Upper lobe of right lung (tissue), 1 donor: ENCODE results near the gene PNKD. TPM values are rescaled to one million over a fixed set of nuclear protein-coding genes. Genes with fewer than 3 reads are reported as not detected.

Experiments used
- ATAC-seq: fragments of 200-7000 bp; cut with Tn5 transposase; one replicate; pipeline ENCODE4 v1.9.1; 2020; ENCODE audit warnings: mild to moderate bottlenecking, moderate library complexity
- DNase-seq: peaks from one replicate; pipeline ENCODE4 v3.0.0-alpha.2; 2020
- H3K27ac ChIP-seq: fragments of 200-600 bp; one replicate; pipeline ENCODE4 v1.8.0; 2022
- H3K27me3 ChIP-seq: fragments of 200-600 bp; one replicate; pipeline ENCODE4 v1.8.0; 2022; ENCODE audit warnings: mild to moderate bottlenecking
- H3K36me3 ChIP-seq: fragments of 200-600 bp; one replicate; pipeline ENCODE4 v1.8.0; 2022
- H3K4me1 ChIP-seq: fragments of 200-600 bp; one replicate; pipeline ENCODE4 v1.8.0; 2022
- H3K4me3 ChIP-seq: fragments of 200-600 bp; one replicate; pipeline ENCODE4 v1.8.0; 2022; ENCODE audit warnings: mild to moderate bottlenecking
- H3K9me3 ChIP-seq: fragments of 200-600 bp; one replicate; pipeline ENCODE4 v1.8.0; 2022
- CTCF ChIP-seq: fragments of 200-600 bp; IDR thresholded peaks from one replicate; pipeline ENCODE4 v1.8.0; 2022; ENCODE audit warnings: antibody characterized with exemption
- intact Hi-C: fragments of 100-400 bp; cut with DNase I; formaldehyde crosslinking; loops from one replicate; pipeline ENCODE4 v1.11.0; 2022
- total RNA-seq: library from RNA; stranded (reverse); fragmentation: NEBNext Ultra II Directional; extraction: Animal tissue kit (Norgen Biotek cat#: 25700); gene quantifications from one replicate; pipeline ENCODE4 v1.2.1, GENCODE V29; 2021
- donor health status: DM: no; HTN: yes; CAD: no; lungs with severe emphysema.

Gene PNKD
- total RNA-seq, 1 donor from 2014 or later: 65.4 TPM

GRCh38 chr2:218375212-218375611 lies 104.9 kb downstream of the PNKD start:
- H3K4me1 ChIP-seq: peaks cover 14% of the 10 kb centered on the region
- H3K9me3 ChIP-seq: no peaks in the 10 kb centered on the region
- H3K27me3 ChIP-seq: no peaks in the 10 kb centered on the region
- no peak overlapping the region for H3K4me3 ChIP-seq
- no peak overlapping the region for H3K27ac ChIP-seq
- no peak for DNase-seq
- ATAC-seq: no peak
- TF ChIP-seq CTCF: no peak
- intact Hi-C loops: no loop called here
- H3K36me3 ChIP-seq: no peaks in the 10 kb centered on the region

GRCh38 chr2:218378053-218378452 lies 107.7 kb downstream of the PNKD start:
- Histone ChIP-seq H3K4me3 (no peak overlapping the region), H3K27ac (no peak overlapping the region), H3K36me3 (no peaks in the 10 kb centered on the region), H3K9me3 (no peaks in the 10 kb centered on the region), H3K4me1 (no peaks in the 10 kb centered on the region), H3K27me3 (no peaks in the 10 kb centered on the region)
- DNase-seq (no peak), ATAC-seq (peak; percentile 68)
- intact Hi-C loops: no loop called here
- TF ChIP-seq CTCF: no peak

GRCh38 chr2:218381916-218382366 lies 111.6 kb downstream of the PNKD start, which contains the start of gene SLC11A1:
SLC11A1 (plus strand) TSS chr2:218382273; CDS start chr2:218382369, 96 bp downstream.
- no peak for TF ChIP-seq CTCF
- H3K27me3 ChIP-seq: no peaks in the 10 kb centered on the region
- no peaks in the 10 kb centered on the region for H3K36me3 ChIP-seq
- peak within 1 kb of the TSS; percentile 79 for H3K27ac ChIP-seq
- H3K4me1 ChIP-seq: no peaks in the 10 kb centered on the region
- H3K9me3 ChIP-seq: no peaks in the 10 kb centered on the region
- DNase-seq: peak; percentile 90
- peak; percentile 91 for ATAC-seq
- H3K4me3 ChIP-seq: peak within 1 kb of the TSS; percentile 40
- intact Hi-C loops: no loop called here

- Histone ChIP-seq H3K27me3 (no peaks in the 10 kb centered on the region), H3K9me3 (no peaks in the 10 kb centered on the region), H3K4me1 (peaks cover 4% of the 10 kb centered on the region), H3K4me3 (peak overlapping the region; percentile 40), H3K36me3 (no peaks in the 10 kb centered on the region), H3K27ac (peak overlapping the region; percentile 79)
- intact Hi-C loops: no loop called here
- no peak for TF ChIP-seq CTCF
- no peak for DNase-seq
- no peak for ATAC-seq
Measured at GRCh38 chr2:218382785-218383184, 112.5 kb downstream of the PNKD start.

GRCh38 chr2:218383892-218384519 lies 113.7 kb downstream of the PNKD start:
- peaks cover 8% of the 10 kb centered on the region for H3K4me1 ChIP-seq
- H3K27me3 ChIP-seq: no peaks in the 10 kb centered on the region
- H3K36me3 ChIP-seq: no peaks in the 10 kb centered on the region
- H3K4me3 ChIP-seq: peak overlapping the region; percentile 40
- TF ChIP-seq CTCF: no peak
- H3K9me3 ChIP-seq: no peaks in the 10 kb centered on the region
- intact Hi-C loops: no loop called here
- peak overlapping the region; percentile 79 for H3K27ac ChIP-seq
- DNase-seq (peak; percentile 64), ATAC-seq (peak; percentile 2)
